SK-N-SH (cell line): ENCODE data around the gene TBX4. TPM values are rescaled to one million over a fixed set of nuclear protein-coding genes. Genes with fewer than 3 reads are reported as not detected.
A peak's percentile ranks its signal among the peaks of the same experiment; 100 is the strongest.

Experiments
- CTCF ChIA-PET: fragments of 300-600, 350-600 bp; formaldehyde crosslinking; extraction: SDS; loops from one replicate; lab custom pipeline; 2021; lab: Yijun Ruan, JAX
- POLR2A ChIA-PET: fragments of 350-600 bp; sonication (Branson Sonifier 250); formaldehyde crosslinking; extraction: SDS; loops from one replicate; lab custom pipeline; 2020; ENCODE audit warnings: antibody characterized with exemption, inconsistent platforms; lab: Yijun Ruan, JAX
- DNase-seq: peaks from one replicate; pipeline ENCODE4 v3.0.0; 2012
- H2AFZ ChIP-seq: fragments of 200-600 bp; sonication (generic); 2 replicates; pipeline ENCODE4 v1.8.1; 2016; ENCODE audit warnings: antibody characterized with exemption, mild to moderate bottlenecking, low read depth
- H3F3A ChIP-seq: fragments of 200-600 bp; sonication (generic); replicated peaks from 2 replicates; pipeline ENCODE3; 2016; ENCODE audit warnings: antibody characterized with exemption, mild to moderate bottlenecking; ENCODE audit not compliant: insufficient read depth
- H3K27ac ChIP-seq, 2 experiments: fragments of 200-500 bp in 1 of 2; fragments of 200-600 bp in 1 of 2; sonication (Bioruptor generic) in 1 of 2; sonication (generic), shearing (Covaris generic) in 1 of 2; 2 replicates each; pipeline versions ENCODE4 v1.5.1 to v1.6.1; 2014 to 2016; ENCODE audit warnings: low read depth in 2 of 2, inconsistent platforms in 1 of 2, low read length in 1 of 2, mild to moderate bottlenecking in 1 of 2, mixed read lengths in 1 of 2
- H3K27me3 ChIP-seq: fragments of 200-600 bp; sonication (generic), shearing (Covaris generic); 2 replicates; pipeline ENCODE4 v1.6.1; 2016; ENCODE audit warnings: mixed run types; ENCODE audit not compliant: insufficient read depth
- H3K36me3 ChIP-seq, 2 experiments: fragments of 200-500 bp in 1 of 2; fragments of 200-600 bp in 1 of 2; sonication (Bioruptor generic) in 1 of 2; sonication (generic) in 1 of 2; replicated peaks in 1 of 2; 2 replicates each; pipeline versions ENCODE3 to v1.5.1; 2014 to 2016; ENCODE audit warnings: low read length in 1 of 2, mild to moderate bottlenecking in 1 of 2; ENCODE audit not compliant: insufficient read depth in 2 of 2, control insufficient read depth in 1 of 2
- H3K4me1 ChIP-seq, 2 experiments: fragments of 200-500 bp in 1 of 2; fragments of 200-600 bp in 1 of 2; sonication (Bioruptor generic) in 1 of 2; sonication (generic), shearing (Covaris generic) in 1 of 2; 2 replicates each; pipeline versions ENCODE4 v1.5.1 to v1.6.1; 2014 to 2016; ENCODE audit warnings: low read depth in 1 of 2, low read length in 1 of 2, mixed run types in 1 of 2; ENCODE audit not compliant: insufficient read depth in 2 of 2, control insufficient read depth in 1 of 2
- H3K4me2 ChIP-seq: fragments of 200-600 bp; sonication (generic), shearing (Covaris generic); 2 replicates; pipeline ENCODE4 v1.6.1; 2017; ENCODE audit warnings: mixed run types
- H3K4me3 ChIP-seq, 2 experiments: fragments of 200-500 bp in 1 of 2; fragments of 200-600 bp in 1 of 2; sonication (Bioruptor generic) in 1 of 2; sonication (generic), shearing (Covaris generic) in 1 of 2; 2 replicates each; pipeline versions ENCODE4 v1.5.1 to v1.8.1; 2014 to 2016; ENCODE audit warnings: low read depth in 2 of 2, inconsistent platforms in 1 of 2, low read length in 1 of 2, mild to moderate bottlenecking in 1 of 2, mixed read lengths in 1 of 2, moderate library complexity in 1 of 2
- H3K79me2 ChIP-seq: fragments of 200-600 bp; sonication (generic); 2 replicates; pipeline ENCODE4 v1.8.1; 2017; ENCODE audit warnings: mild to moderate bottlenecking; ENCODE audit not compliant: insufficient read depth
- H3K9ac ChIP-seq: fragments of 200-600 bp; sonication (generic); 2 replicates; pipeline ENCODE4 v1.6.1; 2017; ENCODE audit warnings: mixed run types
- H3K9me2 ChIP-seq: fragments of 200-600 bp; sonication (generic); 2 replicates; pipeline ENCODE4 v1.6.1; 2017; ENCODE audit warnings: mixed run types
- H3K9me3 ChIP-seq: fragments of 200-600 bp; sonication (generic); 2 replicates; pipeline ENCODE4 v1.6.1; 2017; ENCODE audit warnings: mixed run types, mild to moderate bottlenecking, moderate library complexity
- H4K20me1 ChIP-seq: fragments of 200-600 bp; sonication (generic); 2 replicates; pipeline ENCODE4 v1.6.1; 2017; ENCODE audit warnings: mild to moderate bottlenecking, mixed run types; ENCODE audit not compliant: insufficient read depth
- CTCF ChIP-seq: fragments of 200-600 bp; sonication (generic); IDR thresholded peaks from 2 replicates; pipeline ENCODE4 v1.6.1; 2017; ENCODE audit warnings: antibody characterized with exemption, mild to moderate bottlenecking, moderate library complexity
- IRF3 ChIP-seq: fragments of 150-350 bp; IDR thresholded peaks from 2 replicates; pipeline ENCODE4 v1.6.1; 2016; ENCODE audit warnings: mild to moderate bottlenecking, low read depth, low read length
- JUND ChIP-seq: IDR thresholded peaks from 2 replicates; pipeline ENCODE4 v1.4.0; 2012
- MEF2A ChIP-seq: IDR thresholded peaks from 2 replicates; pipeline ENCODE4 v1.4.0; 2012; ENCODE audit warnings: low read depth, borderline replicate concordance
- RXRA ChIP-seq: IDR thresholded peaks from 2 replicates; pipeline ENCODE4 v1.4.0; 2012; ENCODE audit warnings: low read depth, mild to moderate bottlenecking, borderline replicate concordance
- SMC3 ChIP-seq: IDR thresholded peaks from 2 replicates; pipeline ENCODE4 v1.6.1; 2012; ENCODE audit warnings: low read depth, low read length, improper control_type of control experiment
- WGBS: methylation state at CpG from one replicate; pipeline ENCODE4 v1.1.6; 2017; ENCODE audit warnings: low lambda C conversion rate; 5-methylcytosine and 5-hydroxymethylcytosine counted together
- polyA plus RNA-seq, 3 experiments: library from polyadenylated mRNA; depleted of rRNA; stranded (reverse); fragments of >200 nt; gene quantifications; 2 replicates each; pipeline ENCODE4 v1.2.3, GENCODE V29; 2012

The TBX4 gene
- polyA plus RNA-seq (2012; rRNA removed) = 0.02 and 0.05 TPM in 2 replicates
- polyA plus RNA-seq (2012; cell fraction: cytosol; rRNA removed) = 0.05 and 0.19 TPM in 2 replicates
- 0.45 and 0.75 TPM in 2 replicates for polyA plus RNA-seq (2012; cell fraction: nucleus; rRNA removed)

GRCh38 chr17:61452301-61453290, at the start of gene TBX4:
Gene TBX4, plus strand, starts transcription at chr17:61452422. Its CDS starts 4,069 bp downstream, at chr17:61456491.
- ChIA-PET CTCF (interaction anchor here (1.5 kb wide), 1 partner anchor 14 kb away, joined by 3 read pairs; no protein-coding TSS in a partner anchor), POLR2A (no interaction called here)
- H3K27ac ChIP-seq = no peak within 1 kb of the TSS
- H3K4me2 ChIP-seq = no peak within 1 kb of the TSS
- no peak within 1 kb of the TSS for H2AFZ ChIP-seq
- H3K79me2 ChIP-seq = no peaks in the 10 kb centered on the region
- H3K4me1 ChIP-seq = no peaks in the 10 kb centered on the region
- no peaks in the 10 kb centered on the region for H3K36me3 ChIP-seq
- no peak within 1 kb of the TSS for H3K9ac ChIP-seq
- TF ChIP-seq SMC3 (no peak), IRF3 (no peak), CTCF (no peak), MEF2A (no peak)
- H3K27me3 ChIP-seq = no peaks in the 10 kb centered on the region
- no peaks in the 10 kb centered on the region for H4K20me1 ChIP-seq
- H3F3A ChIP-seq = no peaks in the 10 kb centered on the region
- 89% methylated on average over 59 of the region's 59 CpGs for WGBS
- no peaks in the 10 kb centered on the region for H3K9me2 ChIP-seq
- no peak within 1 kb of the TSS for H3K4me3 ChIP-seq
- DNase-seq = no peak
- H3K9me3 ChIP-seq = no peaks in the 10 kb centered on the region

- H3K79me2 ChIP-seq = peaks cover 91% of the 10 kb centered on the region
- H3K4me3 ChIP-seq = peak overlapping the region; percentile 4 to 96; a peak in 3 of 4 replicates
- POLR2A ChIA-PET = interaction anchor here (3.0 kb wide), 1 partner anchor 20 kb away, joined by 10 read pairs; no protein-coding TSS in a partner anchor
- DNase-seq = peak; percentile 34
- no peaks in the 10 kb centered on the region for H3K9me2 ChIP-seq
- CTCF ChIA-PET = interaction anchor here (0.7 to 11.4 kb wide), 8 partner anchors 8 to 243 kb away, joined by 3 to 133 read pairs (median 4); no protein-coding TSS in a partner anchor
- peaks cover 31% of the 10 kb centered on the region for H3F3A ChIP-seq
- H3K9ac ChIP-seq = peak overlapping the region; percentile 58; the same call in 1 of the 2 replicates
- peaks cover 55 to 59% of the 10 kb centered on the region in 2 experiments for H3K36me3 ChIP-seq
- no peaks in the 10 kb centered on the region for H3K27me3 ChIP-seq
- H2AFZ ChIP-seq = no peak overlapping the region
- H3K4me1 ChIP-seq = peaks cover 21 to 47% of the 10 kb centered on the region in 2 experiments
- H3K4me2 ChIP-seq = peak overlapping the region; percentile 95
- no peak overlapping the region for H3K27ac ChIP-seq
- TF ChIP-seq JUND (no peak), RXRA (no peak)
- TF ChIP-seq, all 33 proteins: peak for 0
- 87% methylated on average over 55 of the region's 55 CpGs for WGBS
- Histone ChIP-seq H4K20me1 (peaks cover 65% of the 10 kb centered on the region), H3K9me3 (no peaks in the 10 kb centered on the region)
Measured at GRCh38 chr17:61402978-61403800, 49.0 kb upstream of the TBX4 start.
